ENCODE data around the gene ARMC12. TPM values are rescaled to one million over a fixed set of nuclear protein-coding genes. Genes with fewer than 3 reads are reported as not detected.

Gene ARMC12
- total and polyA plus RNA-seq, 2 of the 13 experiments (the other 11 are each of a cell fraction or from before 2014, with no cell fraction given): 1.3 TPM; not detected in 1

DNA sequence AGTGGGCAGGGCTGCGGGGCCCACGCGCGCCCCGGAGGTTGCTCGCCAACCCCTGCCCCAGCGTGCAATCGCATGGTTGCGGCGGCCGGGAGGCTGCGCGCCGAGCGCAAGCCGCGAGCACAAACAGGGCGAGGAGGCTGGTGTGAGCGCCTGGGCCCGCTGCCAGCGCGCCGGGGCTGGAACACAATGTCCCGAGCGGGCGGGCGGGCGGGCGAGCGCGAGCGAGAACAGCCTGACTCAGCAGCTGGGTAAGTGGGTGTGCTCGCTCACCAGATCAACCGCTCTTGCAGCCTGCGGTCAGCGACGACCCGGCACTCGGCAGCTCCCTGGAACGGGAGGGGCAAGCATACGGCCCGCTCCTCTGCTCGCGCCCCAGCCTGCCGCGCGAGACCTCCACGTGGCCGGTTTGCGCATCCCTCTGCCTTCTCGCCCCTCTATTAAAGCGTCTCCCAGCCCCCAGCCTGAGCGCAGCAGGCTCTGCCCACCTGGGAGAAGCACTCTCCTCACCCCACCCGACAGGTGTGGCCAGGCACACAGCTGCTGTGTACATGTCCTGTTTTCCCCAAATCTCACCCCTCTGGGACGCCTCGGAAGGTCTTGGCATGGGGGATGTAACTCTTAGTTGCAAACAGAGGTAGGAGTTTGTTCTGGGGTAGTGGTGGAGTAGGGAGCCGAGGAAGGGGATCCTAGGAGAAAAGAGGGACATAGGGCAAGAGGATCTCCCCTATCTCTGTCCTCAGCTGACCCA, 8.7 kb upstream of the ARMC12 start (continued):
- TF ChIP-seq ZNF589 (CRISPR knock-in tag; conservative IDR thresholded peaks at IDR 0.05): no peak
- TF ChIP-seq AGO1 (IDR thresholded peaks at IDR 0.05; ENCODE audit: low read depth, low read length, poor library complexity, severe bottlenecking): no peak
- no peak for TF ChIP-seq ADNP (CRISPR knock-in tag; IDR thresholded peaks at IDR 0.05)
- TF ChIP-seq CBX5 (CRISPR knock-in tag; IDR thresholded peaks at IDR 0.05; ENCODE audit: borderline replicate concordance): no peak
- TF ChIP-seq EP300 (IDR thresholded peaks at IDR 0.05; ENCODE audit: low read depth in 2 of 2, low read length in 2 of 2): peak in 1 of 2 experiments; percentile 47; a peak in 1 of 4 replicates
- no peak for TF ChIP-seq EP300 (CRISPR knock-in tag; IDR thresholded peaks at IDR 0.05; ENCODE audit: borderline replicate concordance)
- no peak for TF ChIP-seq RORA (CRISPR knock-in tag; IDR thresholded peaks at IDR 0.05)
- no peak for TF ChIP-seq ZNF432 (CRISPR knock-in tag; IDR thresholded peaks at IDR 0.05; ENCODE audit: borderline replicate concordance)
- no peak for TF ChIP-seq ZMYM3 (CRISPR knock-in tag; IDR thresholded peaks at IDR 0.05)
- TF ChIP-seq MTA3 (CRISPR knock-in tag; IDR thresholded peaks at IDR 0.05): no peak
- TF ChIP-seq CCAR2 (optimal IDR thresholded peaks at IDR 0.05; ENCODE audit: low read depth, low read length): no peak
- no peak for TF ChIP-seq SRF (IDR thresholded peaks at IDR 0.05; ENCODE audit: low read depth, low read length)
- TF ChIP-seq, protein P1, sequence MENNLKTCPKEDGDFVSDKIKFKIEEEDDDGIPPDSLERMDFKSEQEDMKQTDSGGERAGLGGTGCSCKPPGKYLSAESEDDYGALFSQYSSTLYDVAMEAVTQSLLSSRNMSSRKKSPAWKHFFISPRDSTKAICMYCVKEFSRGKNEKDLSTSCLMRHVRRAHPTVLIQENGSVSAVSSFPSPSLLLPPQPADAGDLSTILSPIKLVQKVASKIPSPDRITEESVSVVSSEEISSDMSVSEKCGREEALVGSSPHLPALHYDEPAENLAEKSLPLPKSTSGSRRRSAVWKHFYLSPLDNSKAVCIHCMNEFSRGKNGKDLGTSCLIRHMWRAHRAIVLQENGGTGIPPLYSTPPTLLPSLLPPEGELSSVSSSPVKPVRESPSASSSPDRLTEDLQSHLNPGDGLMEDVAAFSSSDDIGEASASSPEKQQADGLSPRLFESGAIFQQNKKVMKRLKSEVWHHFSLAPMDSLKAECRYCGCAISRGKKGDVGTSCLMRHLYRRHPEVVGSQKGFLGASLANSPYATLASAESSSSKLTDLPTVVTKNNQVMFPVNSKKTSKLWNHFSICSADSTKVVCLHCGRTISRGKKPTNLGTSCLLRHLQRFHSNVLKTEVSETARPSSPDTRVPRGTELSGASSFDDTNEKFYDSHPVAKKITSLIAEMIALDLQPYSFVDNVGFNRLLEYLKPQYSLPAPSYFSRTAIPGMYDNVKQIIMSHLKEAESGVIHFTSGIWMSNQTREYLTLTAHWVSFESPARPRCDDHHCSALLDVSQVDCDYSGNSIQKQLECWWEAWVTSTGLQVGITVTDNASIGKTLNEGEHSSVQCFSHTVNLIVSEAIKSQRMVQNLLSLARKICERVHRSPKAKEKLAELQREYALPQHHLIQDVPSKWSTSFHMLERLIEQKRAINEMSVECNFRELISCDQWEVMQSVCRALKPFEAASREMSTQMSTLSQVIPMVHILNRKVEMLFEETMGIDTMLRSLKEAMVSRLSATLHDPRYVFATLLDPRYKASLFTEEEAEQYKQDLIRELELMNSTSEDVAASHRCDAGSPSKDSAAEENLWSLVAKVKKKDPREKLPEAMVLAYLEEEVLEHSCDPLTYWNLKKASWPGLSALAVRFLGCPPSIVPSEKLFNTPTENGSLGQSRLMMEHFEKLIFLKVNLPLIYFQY (CRISPR knock-in tag; IDR thresholded peaks at IDR 0.05; ENCODE audit: borderline replicate concordance): no peak
- TF ChIP-seq ZNF891 (CRISPR knock-in tag; IDR thresholded peaks at IDR 0.05): 0 out of 2 replicates have a peak, but pooled peaks have one; percentile 5
- TF ChIP-seq NFIC (IDR thresholded peaks at IDR 0.05; ENCODE audit: low read length): no peak
- TF ChIP-seq U2AF1 (optimal IDR thresholded peaks at IDR 0.05; ENCODE audit: low read depth, low read length): no peak
- TF ChIP-seq SIX1 (CRISPR knock-in tag; IDR thresholded peaks at IDR 0.05; ENCODE audit: borderline replicate concordance): no peak
- TF ChIP-seq ZNF883 (CRISPR knock-in tag; IDR thresholded peaks at IDR 0.05; ENCODE audit: not compliant biosample characterization): no peak
- TF ChIP-seq, protein P2, sequence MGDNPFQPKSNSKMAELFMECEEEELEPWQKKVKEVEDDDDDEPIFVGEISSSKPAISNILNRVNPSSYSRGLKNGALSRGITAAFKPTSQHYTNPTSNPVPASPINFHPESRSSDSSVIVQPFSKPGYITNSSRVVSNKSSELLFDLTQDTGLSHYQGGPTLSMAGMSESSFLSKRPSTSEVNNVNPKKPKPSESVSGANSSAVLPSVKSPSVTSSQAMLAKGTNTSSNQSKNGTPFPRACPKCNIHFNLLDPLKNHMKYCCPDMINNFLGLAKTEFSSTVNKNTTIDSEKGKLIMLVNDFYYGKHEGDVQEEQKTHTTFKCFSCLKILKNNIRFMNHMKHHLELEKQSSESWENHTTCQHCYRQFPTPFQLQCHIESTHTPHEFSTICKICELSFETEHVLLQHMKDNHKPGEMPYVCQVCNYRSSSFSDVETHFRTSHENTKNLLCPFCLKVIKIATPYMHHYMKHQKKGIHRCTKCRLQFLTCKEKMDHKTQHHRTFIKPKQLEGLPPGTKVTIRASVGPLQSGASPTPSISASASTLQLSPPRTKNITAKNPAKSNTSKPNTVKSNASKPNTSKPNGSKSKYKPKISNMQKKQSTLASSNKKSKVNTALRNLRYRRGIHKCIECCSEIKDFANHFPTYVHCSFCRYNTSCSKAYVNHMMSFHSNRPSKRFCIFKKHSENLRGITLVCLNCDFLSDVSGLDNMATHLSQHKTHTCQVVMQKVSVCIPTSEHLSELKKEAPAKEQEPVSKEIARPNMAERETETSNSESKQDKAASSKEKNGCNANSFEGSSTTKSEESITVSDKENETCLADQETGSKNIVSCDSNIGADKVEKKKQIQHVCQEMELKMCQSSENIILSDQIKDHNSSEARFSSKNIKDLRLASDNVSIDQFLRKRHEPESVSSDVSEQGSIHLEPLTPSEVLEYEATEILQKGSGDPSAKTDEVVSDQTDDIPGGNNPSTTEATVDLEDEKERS (CRISPR knock-in tag; IDR thresholded peaks at IDR 0.05): no peak
- no peak for TF ChIP-seq ZNF12 (CRISPR knock-in tag; IDR thresholded peaks at IDR 0.05)
- TF ChIP-seq ZSCAN25 (CRISPR knock-in tag; IDR thresholded peaks at IDR 0.05): no peak
- TF ChIP-seq RBM22 (optimal IDR thresholded peaks at IDR 0.05; ENCODE audit: low read length): no peak

Measured in HepG2 (cell line).